Germinal center (tissue), 1 donor: ENCODE data around the gene RPE.
A peak's percentile ranks its signal among the peaks of the same experiment; 100 is the strongest.

Source experiments
- DNase-seq: peaks from one replicate; pipeline ENCODE4 v3.0.0; 2012; ENCODE audit warnings: mixed read lengths, low spot score

The RPE gene

GRCh38 chr2:210002158-210003157 is at the start of gene RPE:
Gene RPE, plus strand, starts transcription at chr2:210002638. Its CDS starts 24 bp downstream, at chr2:210002662.
- DNase-seq, result peak; percentile 93

GRCh38 chr2:209956271-209956670 is 46.2 kb upstream of the RPE start:
- DNase-seq, result no peak

- no peak for DNase-seq
Observed at GRCh38 chr2:209958016-209958415, 44.4 kb upstream of the RPE start.

GRCh38 chr2:209960045-209960444 is 42.4 kb upstream of the RPE start:
- no peak for DNase-seq

GRCh38 chr2:209960676-209961630 is 41.5 kb upstream of the RPE start:
- DNase-seq, result peak; percentile 47

- no peak for DNase-seq
Observed at GRCh38 chr2:209965723-209966122, 36.7 kb upstream of the RPE start.

GRCh38 chr2:209969692-209970091 is 32.7 kb upstream of the RPE start:
- no peak for DNase-seq

- DNase-seq, result no peak
Observed at GRCh38 chr2:209970271-209970670, 32.2 kb upstream of the RPE start.

- no peak for DNase-seq
Observed at GRCh38 chr2:209970711-209971110, 31.7 kb upstream of the RPE start.

- DNase-seq, result no peak
Observed at GRCh38 chr2:209973328-209973727, 29.1 kb upstream of the RPE start.

- DNase-seq, result no peak
Observed at GRCh38 chr2:209974576-209974975, 27.9 kb upstream of the RPE start.

- DNase-seq, result no peak
Observed at GRCh38 chr2:209976698-209977385, 25.6 kb upstream of the RPE start.

GRCh38 chr2:209977386-209978239 is 24.8 kb upstream of the RPE start:
- peak; percentile 9 for DNase-seq

- no peak for DNase-seq
Observed at GRCh38 chr2:209984291-209984690, 18.1 kb upstream of the RPE start.

GRCh38 chr2:209985874-209986273 is 16.6 kb upstream of the RPE start:
- DNase-seq, result no peak

- DNase-seq, result no peak
Observed at GRCh38 chr2:209986415-209986814, 16.0 kb upstream of the RPE start.

- DNase-seq, result no peak
Observed at GRCh38 chr2:209988010-209988409, 14.4 kb upstream of the RPE start.

- no peak for DNase-seq
Observed at GRCh38 chr2:209990838-209991237, 11.6 kb upstream of the RPE start.

- no peak for DNase-seq
Observed at GRCh38 chr2:209993968-209994367, 8.5 kb upstream of the RPE start.

- no peak for DNase-seq
Observed at GRCh38 chr2:209998596-209998995, 3.8 kb upstream of the RPE start.
